Urinary bladder (tissue), 4 donors: ENCODE results near the gene ZDHHC11. TPM values are rescaled to one million over a fixed set of nuclear protein-coding genes. Genes with fewer than 3 reads are reported as not detected.
"Not testable (repeated sequence)": the region's sequence is repeated elsewhere in the genome, so short reads cannot be mapped to it uniquely, and the experiment has no call there.

Source experiments
- DNase-seq: peaks from one replicate; pipeline ENCODE4 v3.0.0-alpha.2; 2015; ENCODE audit errors: extremely low spot score
- H3K27ac ChIP-seq: one replicate; pipeline ENCODE4 v1.5.1; 2013; ENCODE audit warnings: low read depth, mild to moderate bottlenecking, moderate library complexity
- H3K36me3 ChIP-seq: one replicate; pipeline ENCODE4 v1.6.1; 2013; ENCODE audit warnings: mild to moderate bottlenecking, moderate library complexity; ENCODE audit not compliant: insufficient read depth
- H3K4me1 ChIP-seq: one replicate; pipeline ENCODE4 v1.6.1; 2013; ENCODE audit warnings: mild to moderate bottlenecking, moderate library complexity; ENCODE audit not compliant: insufficient read depth
- H3K4me3 ChIP-seq: one replicate; pipeline ENCODE4 v1.5.1; 2013; ENCODE audit warnings: low read depth, low read length
- WGBS: extraction: QIAGEN DNeasy Blood & Tissue Kit; methylation state at CpG from one replicate; pipeline ENCODE4 v1.1.7; 2013; 5-methylcytosine and 5-hydroxymethylcytosine counted together
- polyA plus RNA-seq: library from polyadenylated mRNA; stranded (reverse); fragments of 200-250 nt; gene quantifications from one replicate; pipeline ENCODE4 v1.2.3, GENCODE V29; 2013
- total RNA-seq: library from RNA; depleted of rRNA; stranded (reverse); fragments of >200 nt; gene quantifications from one replicate; pipeline ENCODE4 v1.2.3, GENCODE V29; 2014
- donor health status: healthy with polysubstance abuse.
- donor health status: healthy.

Gene ZDHHC11
- total and polyA plus RNA-seq, 2 donors, result 5.9 to 9.3 TPM

- not testable (repeated sequence) for H3K4me3 ChIP-seq, H3K27ac ChIP-seq, H3K36me3 ChIP-seq, DNase-seq, H3K4me1 ChIP-seq
- 74% methylated on average over 8 of the region's 9 CpGs for WGBS
Measured at GRCh38 chr5:811384-811783, 39.4 kb downstream of the ZDHHC11 start.

- H3K4me1 ChIP-seq, H3K36me3 ChIP-seq, DNase-seq, H3K4me3 ChIP-seq, H3K27ac ChIP-seq: not testable (repeated sequence)
- WGBS, result 72% methylated on average over 6 of the region's 10 CpGs
Measured at GRCh38 chr5:807719-808514, 42.9 kb downstream of the ZDHHC11 start.

- Histone ChIP-seq H3K4me1 (no peaks in the 10 kb centered on the region), H3K4me3 (no peak overlapping the region), H3K27ac (no peak overlapping the region), H3K36me3 (no peaks in the 10 kb centered on the region)
- WGBS, result 41% methylated on average over 6 of the region's 6 CpGs
- no peak for DNase-seq
Measured at GRCh38 chr5:801472-801871, 49.3 kb downstream of the ZDHHC11 start.

DNA sequence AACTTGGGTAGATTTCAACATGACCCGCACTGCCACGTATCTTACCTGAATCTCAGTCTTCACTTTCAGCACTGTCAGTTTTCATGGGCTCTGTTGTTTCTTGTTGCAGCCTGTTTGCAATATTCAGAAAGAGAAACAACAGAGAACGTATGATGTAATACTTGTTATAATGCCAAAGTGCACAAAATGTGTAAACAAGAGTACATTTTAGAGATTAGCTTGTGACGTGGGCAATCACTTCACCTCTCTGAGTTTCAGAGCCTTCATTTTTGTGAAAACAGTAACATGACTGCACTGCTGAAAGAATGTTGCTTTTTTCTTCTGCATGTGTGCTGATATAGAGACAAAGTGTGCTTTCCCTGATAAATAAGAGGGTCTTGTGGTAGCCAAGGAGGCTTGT is 49.7 kb downstream of the ZDHHC11 start:
- not testable (repeated sequence) for H3K36me3 ChIP-seq, H3K4me3 ChIP-seq, H3K27ac ChIP-seq, DNase-seq, H3K4me1 ChIP-seq
- 62% methylated on average over 4 of the region's 4 CpGs for WGBS

DNA sequence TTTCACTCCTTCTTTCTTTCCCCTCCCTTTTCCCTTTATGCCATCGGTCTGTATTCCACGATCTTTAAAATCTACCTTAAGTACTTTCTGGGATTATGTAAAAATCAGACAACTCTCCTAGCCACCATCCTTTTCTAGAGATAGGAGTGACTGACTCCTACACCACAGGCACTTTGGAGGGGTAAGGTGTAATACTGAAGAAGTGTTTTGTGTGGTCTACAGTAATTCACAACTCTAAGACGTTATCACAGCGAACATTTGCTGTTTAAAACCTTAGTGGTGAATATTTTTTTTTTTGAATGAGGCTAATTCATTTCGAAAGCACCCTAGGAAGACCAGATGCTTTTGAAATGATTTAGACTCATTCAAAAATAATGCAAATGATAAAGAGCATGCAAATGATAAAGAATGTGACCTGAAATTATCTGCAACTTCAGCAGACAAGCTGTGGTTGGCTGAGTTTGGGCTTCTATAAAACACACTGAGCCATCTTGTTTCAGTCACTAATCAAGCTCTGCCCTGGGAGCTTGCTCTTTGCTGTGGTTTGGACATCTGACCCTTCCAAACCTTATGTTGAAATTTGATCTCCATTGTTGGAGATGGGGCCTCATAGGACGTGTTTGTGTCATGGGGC is 52.2 kb downstream of the ZDHHC11 start:
- H3K4me1 ChIP-seq, H3K27ac ChIP-seq, H3K36me3 ChIP-seq, H3K4me3 ChIP-seq, DNase-seq: not testable (repeated sequence)
- WGBS, result 73% methylated on average over 6 of the region's 6 CpGs

DNA sequence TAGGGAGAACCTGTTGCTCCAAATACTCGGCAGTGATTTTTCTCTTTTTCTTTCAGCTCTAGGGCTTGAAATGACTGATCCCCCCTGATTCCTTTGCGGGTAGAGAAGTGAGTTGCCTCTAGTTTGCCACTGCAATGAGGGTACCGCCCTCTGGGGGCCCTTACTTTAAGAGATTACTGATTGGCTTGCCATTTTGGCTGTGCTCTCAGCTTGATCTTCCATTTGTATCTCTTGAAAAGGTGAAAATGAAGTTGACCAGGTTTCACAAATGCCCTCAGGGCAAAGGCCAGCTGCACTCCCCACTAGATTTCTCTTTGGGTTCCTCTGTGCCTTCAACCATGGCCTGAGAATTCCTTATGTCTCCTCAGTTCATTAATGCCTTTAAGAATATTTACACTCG is 52.8 kb downstream of the ZDHHC11 start:
- WGBS, result 79% methylated on average over 2 of the region's 4 CpGs
- not testable (repeated sequence) for H3K4me1 ChIP-seq, H3K36me3 ChIP-seq, DNase-seq, H3K4me3 ChIP-seq, H3K27ac ChIP-seq

GRCh38 chr5:795873-796272 is 54.9 kb downstream of the ZDHHC11 start:
- H3K4me3 ChIP-seq, H3K36me3 ChIP-seq, H3K4me1 ChIP-seq, H3K27ac ChIP-seq, DNase-seq: not testable (repeated sequence)
- 77% methylated on average over 1 of the region's 1 CpG for WGBS

GRCh38 chr5:794948-795347 is 55.8 kb downstream of the ZDHHC11 start:
- not testable (repeated sequence) for DNase-seq, H3K36me3 ChIP-seq
- WGBS, result 88% methylated on average over 1 of the region's 1 CpG

DNA sequence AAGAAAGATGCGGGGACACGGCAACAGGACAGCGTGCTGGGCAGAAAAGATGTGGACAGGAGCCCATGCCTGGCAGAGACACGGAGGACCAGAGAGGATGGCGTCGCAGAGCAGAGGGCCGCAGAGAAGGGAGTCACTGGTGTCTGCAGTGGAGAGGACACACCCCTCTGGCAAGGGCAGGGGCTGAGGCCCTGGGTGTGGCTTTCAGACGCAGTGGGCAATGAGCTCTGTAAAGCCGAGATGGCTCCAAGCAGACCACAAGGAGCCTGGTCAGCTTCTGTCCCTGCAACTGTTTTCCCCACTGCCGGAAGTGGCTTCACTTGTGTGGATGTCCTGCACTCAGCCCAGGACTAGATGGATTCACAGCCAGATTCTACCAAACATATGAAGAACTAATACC is 62.1 kb downstream of the ZDHHC11 start:
- not testable (repeated sequence) for H3K4me3 ChIP-seq

More at GRCh38 chr5:794948-795347, 55.8 kb downstream of the ZDHHC11 start:
- H3K27ac ChIP-seq, H3K4me3 ChIP-seq, H3K4me1 ChIP-seq: not testable (repeated sequence)

DNA sequence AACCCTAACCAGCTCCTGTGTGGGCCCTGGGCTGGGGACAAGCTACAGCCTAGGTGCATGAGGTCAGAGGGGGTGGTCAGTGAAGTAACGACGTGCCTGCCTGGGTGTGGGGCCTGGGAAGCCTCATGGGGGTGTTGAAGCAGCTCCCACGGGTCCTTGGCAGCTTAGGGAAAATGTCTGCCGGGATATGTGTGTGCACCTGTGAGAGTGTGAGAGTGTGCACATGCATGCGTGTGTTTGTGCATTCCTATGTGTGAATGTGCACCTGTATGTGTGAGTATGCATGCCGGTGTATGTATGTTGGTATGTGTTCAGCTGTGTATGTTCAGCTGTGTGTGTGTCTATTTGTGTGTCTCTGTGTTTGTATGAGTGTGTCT is 62.9 kb downstream of the ZDHHC11 start:
- H3K4me3 ChIP-seq, H3K36me3 ChIP-seq, H3K4me1 ChIP-seq, DNase-seq, H3K27ac ChIP-seq: not testable (repeated sequence)
- 81% methylated on average over 6 of the region's 6 CpGs for WGBS

More for the DNA sequence above, 62.1 kb downstream of the ZDHHC11 start:
- not testable (repeated sequence) for H3K27ac ChIP-seq, H3K36me3 ChIP-seq, DNase-seq, H3K4me1 ChIP-seq
- 92% methylated on average over 10 of the region's 10 CpGs for WGBS

DNA sequence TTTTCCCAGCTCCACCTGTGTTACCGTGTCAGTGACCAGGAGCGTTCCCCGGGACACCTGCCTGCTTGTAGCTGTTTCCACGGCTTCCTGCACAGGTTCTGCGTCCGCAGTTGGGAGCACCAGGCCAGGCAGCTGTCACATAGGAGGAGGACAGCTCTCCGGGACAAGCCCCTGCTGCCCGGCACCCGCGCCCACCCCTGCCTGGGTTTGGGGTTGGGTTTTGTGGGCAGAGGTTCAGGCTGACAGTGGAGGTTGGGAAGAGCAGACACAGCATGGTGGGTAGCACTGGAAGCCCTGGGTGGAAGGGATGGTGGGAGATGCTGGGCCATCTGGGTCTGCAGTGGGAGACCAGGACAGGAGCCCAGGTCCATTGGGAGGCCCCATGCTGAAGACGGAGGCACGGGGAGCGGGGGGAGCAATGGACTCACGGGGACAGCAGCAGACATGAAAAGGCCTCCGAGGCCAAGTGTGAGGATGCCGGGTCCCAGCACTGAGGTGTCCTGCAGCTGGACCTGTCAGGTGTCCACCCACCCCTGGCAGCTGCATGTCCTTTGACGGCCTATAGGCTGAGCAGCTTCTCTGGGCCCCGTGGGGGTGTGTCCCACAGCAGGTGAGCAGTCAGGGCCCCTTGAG is 63.4 kb downstream of the ZDHHC11 start:
- H3K4me1 ChIP-seq, DNase-seq, H3K36me3 ChIP-seq, H3K27ac ChIP-seq, H3K4me3 ChIP-seq: not testable (repeated sequence)
- WGBS, result 93% methylated on average over 14 of the region's 18 CpGs

GRCh38 chr5:785181-785705 is 65.5 kb downstream of the ZDHHC11 start:
- WGBS, result 4% methylated on average over 40 of the region's 43 CpGs
- H3K36me3 ChIP-seq, DNase-seq, H3K4me1 ChIP-seq, H3K27ac ChIP-seq, H3K4me3 ChIP-seq: not testable (repeated sequence)

- H3K4me1 ChIP-seq, H3K36me3 ChIP-seq, H3K27ac ChIP-seq: not testable (repeated sequence)
- DNase-seq, result peak; percentile 68
- WGBS, result under 1% methylated on average over 101 of the region's 101 CpGs
- H3K4me3 ChIP-seq, result peak within 1 kb of the TSS; percentile 37
Measured at GRCh38 chr5:784428-785177, 66.2 kb downstream of the ZDHHC11 start, which contains the start of gene ZDHHC11B. Gene ZDHHC11B, minus strand, starts transcription at chr5:784729. Its CDS starts 17,810 bp downstream, at chr5:766919.
